Measurements from ENCODE around the gene TAF4.
"Not testable (repeated sequence)": the region's sequence is repeated elsewhere in the genome, so short reads cannot be mapped to it uniquely, and the experiment has no call there.

The TAF4 gene

DNA sequence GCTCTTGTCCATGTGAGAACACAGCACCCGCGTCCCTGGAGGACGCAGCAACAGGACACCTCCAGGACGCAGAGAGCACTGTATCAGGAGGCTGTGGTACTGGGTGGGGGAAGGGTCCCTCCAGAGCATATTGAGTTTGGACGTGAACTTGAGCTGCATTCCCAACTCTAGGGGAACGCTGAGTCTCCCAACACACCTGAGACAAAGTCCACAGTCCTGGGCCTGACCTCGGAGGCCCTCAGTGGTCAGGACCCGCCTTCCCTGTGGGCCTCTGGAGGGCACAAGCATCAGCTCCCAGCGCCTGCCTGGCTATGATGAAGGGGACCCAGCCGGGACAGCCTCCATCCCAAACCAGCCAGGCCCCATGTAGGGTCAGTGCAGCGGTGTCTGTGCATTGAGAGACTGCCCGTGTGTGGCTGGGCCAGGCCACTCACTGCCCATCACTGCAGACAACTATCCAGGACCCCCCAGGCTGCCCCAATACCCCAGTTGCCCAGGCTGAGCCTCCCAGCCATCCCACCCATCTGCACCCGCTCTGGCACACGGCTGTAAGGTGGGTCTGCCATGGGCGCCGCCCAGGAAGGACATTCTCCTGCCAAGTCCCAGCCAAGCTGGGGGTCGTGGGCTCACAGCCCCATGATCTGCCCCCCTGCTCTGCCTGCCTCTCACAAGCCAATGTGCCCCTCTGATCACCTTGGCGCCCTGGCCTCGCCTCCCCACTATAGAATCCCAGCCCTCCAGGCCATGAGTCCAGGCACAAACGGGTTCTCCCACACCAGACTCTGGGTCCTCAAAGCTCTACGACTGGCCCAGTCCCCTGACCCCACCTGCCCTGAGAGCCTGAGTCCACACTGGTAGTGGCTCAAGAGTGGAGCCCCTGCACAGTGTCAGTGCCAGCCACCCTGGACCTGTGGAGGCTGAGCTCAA is 115.7 kb downstream of the TAF4 start:
- TF ChIP-seq, protein P1, sequence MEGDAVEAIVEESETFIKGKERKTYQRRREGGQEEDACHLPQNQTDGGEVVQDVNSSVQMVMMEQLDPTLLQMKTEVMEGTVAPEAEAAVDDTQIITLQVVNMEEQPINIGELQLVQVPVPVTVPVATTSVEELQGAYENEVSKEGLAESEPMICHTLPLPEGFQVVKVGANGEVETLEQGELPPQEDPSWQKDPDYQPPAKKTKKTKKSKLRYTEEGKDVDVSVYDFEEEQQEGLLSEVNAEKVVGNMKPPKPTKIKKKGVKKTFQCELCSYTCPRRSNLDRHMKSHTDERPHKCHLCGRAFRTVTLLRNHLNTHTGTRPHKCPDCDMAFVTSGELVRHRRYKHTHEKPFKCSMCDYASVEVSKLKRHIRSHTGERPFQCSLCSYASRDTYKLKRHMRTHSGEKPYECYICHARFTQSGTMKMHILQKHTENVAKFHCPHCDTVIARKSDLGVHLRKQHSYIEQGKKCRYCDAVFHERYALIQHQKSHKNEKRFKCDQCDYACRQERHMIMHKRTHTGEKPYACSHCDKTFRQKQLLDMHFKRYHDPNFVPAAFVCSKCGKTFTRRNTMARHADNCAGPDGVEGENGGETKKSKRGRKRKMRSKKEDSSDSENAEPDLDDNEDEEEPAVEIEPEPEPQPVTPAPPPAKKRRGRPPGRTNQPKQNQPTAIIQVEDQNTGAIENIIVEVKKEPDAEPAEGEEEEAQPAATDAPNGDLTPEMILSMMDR (IDR thresholded peaks at IDR 0.05): no peak
- no peak for TF ChIP-seq ZFX (IDR thresholded peaks at IDR 0.05; ENCODE audit: borderline replicate concordance)
- H3K27ac ChIP-seq: no peak overlapping the region

DNA sequence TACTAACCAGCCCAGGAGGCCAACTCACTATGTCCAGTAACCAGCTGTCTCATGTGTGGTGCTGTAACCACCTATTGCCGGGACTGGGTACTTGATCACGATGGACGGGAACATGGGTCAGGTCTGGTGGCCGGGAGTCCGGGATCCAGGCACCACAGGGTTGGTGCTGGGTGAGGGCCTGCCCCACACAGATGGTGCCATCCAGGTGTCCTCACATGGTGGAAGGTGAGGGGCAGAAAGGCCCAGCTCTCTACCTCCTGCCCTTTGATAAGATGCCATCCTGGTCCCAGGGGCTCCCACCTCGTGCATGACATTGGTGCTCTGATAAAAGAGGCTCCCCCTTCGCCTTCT is 116.3 kb downstream of the TAF4 start:
- TF ChIP-seq, protein P1 (IDR thresholded peaks at IDR 0.05): no peak
- no peak for TF ChIP-seq ZFX (IDR thresholded peaks at IDR 0.05; ENCODE audit: borderline replicate concordance)

DNA sequence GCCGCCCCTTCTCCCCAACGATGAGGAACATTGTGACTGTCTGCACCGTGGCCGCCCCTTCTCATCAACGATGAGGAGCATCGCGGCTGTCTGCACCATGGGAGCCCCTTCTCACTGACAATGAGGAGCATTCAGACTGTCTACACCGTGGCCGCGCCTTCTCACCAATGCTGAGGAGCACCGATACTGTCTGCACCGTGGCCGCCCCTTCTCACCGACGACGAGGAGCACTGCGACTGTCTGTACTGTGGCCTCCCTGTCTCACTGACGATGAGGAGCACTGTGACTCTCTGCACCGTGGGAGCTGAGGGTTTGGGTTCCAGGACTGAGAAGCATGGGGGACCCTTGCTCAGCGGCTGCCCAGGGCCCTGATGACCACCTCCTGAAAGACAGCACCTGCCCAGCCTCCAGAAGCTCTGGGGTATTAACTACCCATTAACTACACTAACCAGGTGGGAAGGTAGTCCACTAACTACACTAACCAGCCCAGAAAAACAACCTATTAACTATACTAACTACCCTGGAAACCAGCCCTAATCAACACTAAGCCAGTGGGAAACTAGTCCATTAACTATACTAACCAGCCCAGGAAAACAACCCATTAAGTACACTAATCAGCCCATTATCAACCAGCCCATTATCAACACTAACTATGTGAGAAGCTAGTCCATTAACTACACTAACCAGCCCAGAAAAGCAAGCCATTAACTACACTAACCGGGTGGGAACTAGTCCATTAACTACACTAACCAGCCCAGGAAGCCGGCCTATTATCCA is 116.9 kb downstream of the TAF4 start:
- no peak overlapping the region for H3K27ac ChIP-seq
- TF ChIP-seq, protein P1 (IDR thresholded peaks at IDR 0.05): no peak
- TF ChIP-seq ZFX (IDR thresholded peaks at IDR 0.05; ENCODE audit: borderline replicate concordance): no peak

More for the DNA sequence above, 116.3 kb downstream of the TAF4 start:
- no peak overlapping the region for H3K27ac ChIP-seq

DNA sequence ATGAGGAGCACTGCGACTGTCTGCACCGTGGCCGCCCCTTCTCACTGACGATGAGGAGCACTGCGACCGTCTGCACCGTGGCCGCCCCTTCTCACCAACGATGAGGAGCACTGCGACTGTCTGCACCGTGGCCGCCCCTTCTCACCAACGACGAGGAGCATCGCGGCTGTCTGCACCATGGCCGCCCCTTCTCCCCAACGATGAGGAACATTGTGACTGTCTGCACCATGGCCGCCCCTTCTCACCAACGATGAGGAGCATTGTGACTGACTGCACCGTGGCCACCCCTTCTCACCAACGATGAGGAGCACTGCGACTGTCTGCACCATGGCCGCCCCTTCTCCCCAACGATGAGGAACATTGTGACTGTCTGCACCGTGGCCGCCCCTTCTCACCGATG is 117.6 kb downstream of the TAF4 start:
- not testable (repeated sequence) for H3K27ac ChIP-seq

DNA sequence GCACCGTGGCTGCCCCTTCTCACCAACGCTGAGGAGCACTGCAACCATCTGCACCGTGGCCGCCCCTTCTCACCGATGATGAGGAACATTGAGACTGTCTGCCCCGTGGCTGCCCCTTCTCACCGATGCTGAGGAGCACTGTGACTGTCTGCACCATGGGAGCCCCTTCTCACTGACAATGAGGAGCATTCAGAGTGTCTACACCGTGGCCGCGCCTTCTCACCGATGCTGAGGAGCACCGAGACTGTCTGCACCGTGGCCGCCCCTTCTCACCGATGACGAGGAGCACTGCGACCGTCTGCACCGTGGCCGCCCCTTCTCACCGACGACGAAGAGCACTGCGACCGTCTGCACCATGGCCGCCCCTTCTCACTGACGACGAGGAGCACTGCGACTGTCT is 120.2 kb downstream of the TAF4 start:
- not testable (repeated sequence) for H3K27ac ChIP-seq

DNA sequence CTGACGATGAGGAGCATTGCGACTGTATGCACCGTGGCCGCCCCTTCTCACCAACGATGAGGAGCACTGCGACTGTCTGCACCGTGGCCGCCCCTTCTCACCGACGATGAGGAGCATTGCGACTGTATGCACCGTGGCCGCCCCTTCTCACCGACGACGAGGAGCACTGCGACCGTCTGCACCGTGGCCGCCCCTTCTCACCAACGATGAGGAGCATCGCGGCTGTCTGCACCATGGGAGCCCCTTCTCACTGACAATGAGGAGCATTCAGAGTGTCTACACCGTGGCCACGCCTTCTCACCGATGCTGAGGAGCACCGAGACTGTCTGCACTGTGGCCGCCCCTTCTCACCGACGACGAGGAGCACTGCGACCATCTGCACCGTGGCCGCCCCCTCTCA is 120.7 kb downstream of the TAF4 start:
- not testable (repeated sequence) for H3K27ac ChIP-seq

DNA sequence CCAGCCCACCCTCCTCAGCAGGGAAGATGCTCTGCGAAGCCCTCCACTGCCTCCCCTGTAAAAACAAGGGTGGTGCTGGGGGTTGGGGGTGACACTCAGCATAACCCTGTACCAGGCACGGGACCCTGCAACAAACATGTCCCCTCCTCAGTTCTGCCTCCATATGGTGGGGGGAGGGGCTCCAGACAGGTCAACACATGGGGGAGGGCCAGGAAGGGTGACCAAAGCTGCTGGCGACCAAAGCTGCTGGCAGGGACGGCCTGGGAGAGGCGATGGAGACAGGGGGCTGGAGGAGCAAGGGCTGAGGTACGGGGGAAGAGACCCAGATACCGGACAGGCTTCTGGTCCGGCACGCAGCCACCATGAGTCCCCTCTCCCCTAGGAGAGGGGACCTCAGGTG is 123.2 kb downstream of the TAF4 start:
- TF ChIP-seq, protein P1 (IDR thresholded peaks at IDR 0.05): no peak
- H3K27ac ChIP-seq: no peak overlapping the region

DNA sequence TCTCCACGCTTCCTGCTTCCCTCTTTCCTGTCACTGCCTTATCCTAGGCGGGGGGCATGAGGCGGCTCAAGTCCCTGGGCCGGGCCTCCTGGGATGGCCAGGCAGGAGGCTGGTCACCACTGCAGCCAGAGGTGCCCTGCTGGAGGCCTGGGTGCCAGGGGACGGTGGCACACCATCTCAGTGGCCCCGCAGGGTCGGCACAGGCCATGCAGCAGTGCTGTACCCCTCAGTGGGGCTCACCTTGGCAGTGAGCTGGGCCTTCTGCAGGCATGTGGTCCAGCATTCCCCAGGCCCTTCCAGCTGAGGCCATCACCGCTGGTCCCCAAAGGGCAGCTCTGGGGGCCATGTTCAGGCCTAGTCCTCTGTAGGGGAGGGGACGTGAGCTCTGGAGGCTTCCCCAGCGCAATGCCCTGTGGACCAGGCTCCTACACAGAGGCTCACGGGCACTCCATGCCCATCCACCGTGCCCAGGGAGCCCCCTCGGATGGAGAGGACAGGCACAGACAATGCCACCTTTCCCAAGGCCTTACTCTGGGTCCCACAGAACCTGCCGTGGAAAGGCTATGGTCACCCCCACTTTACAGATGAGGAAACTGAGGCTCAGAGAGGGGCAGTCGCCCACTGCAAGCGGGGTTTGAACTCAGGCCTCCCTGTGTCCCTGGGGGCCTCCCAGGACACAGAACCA is 123.8 kb downstream of the TAF4 start:
- H3K27ac ChIP-seq: no peak overlapping the region
- TF ChIP-seq, protein P1 (IDR thresholded peaks at IDR 0.05): no peak
- TF ChIP-seq ZFX (IDR thresholded peaks at IDR 0.05; ENCODE audit: borderline replicate concordance): no peak

Data from 22Rv1 (cell line).